ENCODE measurements around the gene SPINK8.
"Not testable (repeated sequence)": the region's sequence is repeated elsewhere in the genome, so short reads cannot be mapped to it uniquely, and the experiment has no call there.

SPINK8 gene

DNA sequence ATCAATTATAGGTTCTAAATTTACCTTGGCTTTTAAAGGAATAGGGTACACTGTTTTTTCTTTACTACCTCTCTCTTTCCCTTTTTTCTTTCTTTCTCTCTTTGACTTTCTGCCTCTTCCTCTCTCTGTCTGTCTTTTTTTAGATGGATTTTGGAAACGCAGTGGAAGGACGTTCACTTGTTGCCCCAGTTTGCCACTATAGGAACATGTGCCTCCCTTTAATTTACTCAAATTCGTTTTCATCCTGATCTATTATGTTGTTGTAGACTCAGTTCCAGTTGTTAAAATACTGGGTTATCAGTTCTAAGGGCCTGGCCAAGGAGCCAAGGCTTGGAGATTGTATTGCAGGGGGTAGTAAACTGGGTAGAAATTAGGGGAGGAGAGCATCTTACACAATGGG lies 1.1 kb upstream of the SPINK8 start:
- DNase-seq, result no peak
- intact Hi-C loops (cut with DNase I), result no loop called here

DNA sequence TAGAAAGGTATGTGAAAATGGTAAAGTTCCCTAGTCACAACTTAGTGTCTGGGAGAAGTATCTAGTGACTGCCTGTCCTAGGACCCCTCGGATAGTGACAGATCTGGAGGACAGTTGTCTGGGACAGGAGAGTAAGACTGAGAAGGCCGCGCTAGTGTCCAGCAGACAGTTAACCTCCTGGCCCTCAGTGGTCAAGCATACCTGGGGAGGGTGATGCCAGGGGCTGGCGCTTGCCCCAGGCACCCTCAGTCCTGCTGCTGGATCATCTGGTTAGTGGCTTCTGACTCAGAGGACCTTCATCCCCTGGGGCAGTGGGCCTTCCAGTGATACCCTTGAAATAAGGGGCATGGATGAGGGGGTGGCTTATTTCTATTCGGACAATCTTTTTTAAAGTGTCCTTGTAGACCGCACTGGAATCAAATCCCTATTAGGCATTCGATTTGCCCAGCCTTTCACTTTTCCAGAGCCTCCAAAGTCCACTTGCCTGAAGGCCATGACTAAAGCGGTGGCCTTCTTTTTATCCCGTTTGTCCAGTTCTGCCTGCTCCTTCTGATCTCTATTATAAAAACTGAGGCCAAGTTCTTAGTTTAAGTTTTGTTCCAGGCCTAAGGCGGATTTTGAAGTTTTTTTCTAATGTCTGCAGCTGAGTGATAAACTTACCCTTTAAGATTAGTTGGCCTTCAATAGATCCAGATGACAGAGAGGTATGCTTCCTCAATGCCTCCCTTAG lies 1.6 kb downstream of the SPINK8 start:
- DNase-seq; intact Hi-C loops (cut with DNase I): not testable (repeated sequence)

GRCh38 chr3:48320996-48321395 lies 12.5 kb downstream of the SPINK8 start:
- no peak for DNase-seq
- intact Hi-C loops (cut with DNase I), result no loop called here

- intact Hi-C loops (cut with DNase I), result no loop called here
- DNase-seq, result no peak
These were observed 14.6 kb downstream of the SPINK8 start for GRCh38 chr3:48318713-48319468.

DNA sequence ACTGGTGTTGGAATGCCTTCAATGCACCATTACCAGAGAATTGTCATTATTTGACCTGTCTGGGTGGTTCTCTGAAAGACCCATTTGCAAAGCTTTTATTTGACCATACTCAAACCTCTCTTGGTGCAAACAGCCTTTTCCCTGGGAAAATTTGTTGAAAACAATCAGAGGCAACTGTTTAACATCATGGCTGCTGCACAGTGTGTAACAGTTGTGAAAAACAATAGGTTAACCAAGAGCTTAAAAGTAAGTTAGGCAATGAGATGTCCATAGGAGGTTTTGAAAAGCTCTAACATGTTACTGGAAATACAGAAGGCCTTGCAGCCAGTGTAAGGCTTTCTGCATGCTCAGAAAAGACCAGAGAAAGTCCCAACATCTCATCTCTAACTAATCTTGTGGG lies 18.9 kb downstream of the SPINK8 start:
- no peak for DNase-seq
- intact Hi-C loops (cut with DNase I), result no loop called here

DNA sequence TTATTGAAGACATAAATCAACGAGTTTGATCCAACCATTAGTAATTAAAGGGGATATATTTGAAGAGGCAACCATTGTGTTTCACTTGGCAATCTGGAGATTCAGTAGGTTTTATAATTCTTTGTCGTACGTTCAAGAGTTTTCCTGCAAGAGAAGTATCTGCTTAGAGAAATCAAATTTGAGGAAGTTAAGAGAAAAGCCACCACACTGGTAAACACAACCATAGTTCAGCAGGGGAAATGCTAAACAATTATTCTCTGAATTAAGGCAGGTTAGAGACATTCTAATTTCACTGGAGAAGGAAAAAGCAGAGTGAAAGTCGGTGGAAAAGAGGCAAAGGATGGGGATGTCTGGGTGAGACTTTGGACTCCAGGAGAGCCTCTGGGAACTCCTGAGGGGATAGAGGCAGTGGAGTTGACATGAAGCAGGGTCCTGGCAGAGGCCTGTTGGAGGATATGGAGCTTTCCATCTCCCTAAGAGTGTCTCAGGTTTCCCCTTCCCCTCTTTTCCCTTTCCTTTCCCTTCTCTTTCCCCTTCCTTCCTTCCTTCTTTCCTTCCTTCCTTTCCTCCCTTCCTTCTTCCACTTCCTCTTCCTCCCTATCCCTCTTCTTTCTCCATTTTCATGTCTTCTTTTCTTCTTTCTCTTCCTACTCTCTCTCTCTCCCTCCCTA lies 26.5 kb downstream of the SPINK8 start:
- no peak for DNase-seq
- intact Hi-C loops (cut with DNase I), result no loop called here

GRCh38 chr3:48306290-48306689 lies 27.2 kb downstream of the SPINK8 start:
- intact Hi-C loops (cut with DNase I), result no loop called here
- no peak for DNase-seq

DNA sequence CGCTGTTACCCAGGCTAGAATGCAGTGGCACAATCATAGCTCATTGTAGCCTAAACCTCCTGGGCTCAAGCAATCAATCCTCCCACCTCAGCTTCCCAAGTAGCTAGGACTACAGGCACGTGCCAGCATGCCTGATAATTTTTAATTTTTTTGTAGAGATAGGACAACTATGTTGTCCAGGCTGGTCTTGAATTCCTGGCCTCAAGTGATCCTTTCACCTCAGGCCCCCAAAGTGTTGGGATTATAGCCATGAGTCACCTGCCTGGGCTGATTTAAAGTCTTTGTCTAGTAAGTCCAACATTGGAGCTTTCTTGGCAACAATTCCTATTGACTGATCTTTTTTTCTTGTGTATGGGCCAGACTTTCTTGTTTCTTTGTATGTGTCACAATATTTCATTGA lies 28.1 kb downstream of the SPINK8 start:
- intact Hi-C loops (cut with DNase I), result no loop called here
- no peak for DNase-seq

- intact Hi-C loops (cut with DNase I), result no loop called here
- no peak for DNase-seq
These were observed 30.4 kb downstream of the SPINK8 start for GRCh38 chr3:48303021-48303420.

GRCh38 chr3:48301800-48302166 lies 31.7 kb downstream of the SPINK8 start:
- intact Hi-C loops (cut with DNase I), result no loop called here
- peak in 7 of 42 donors; percentile 3 to 43 (median 8) for DNase-seq

DNA sequence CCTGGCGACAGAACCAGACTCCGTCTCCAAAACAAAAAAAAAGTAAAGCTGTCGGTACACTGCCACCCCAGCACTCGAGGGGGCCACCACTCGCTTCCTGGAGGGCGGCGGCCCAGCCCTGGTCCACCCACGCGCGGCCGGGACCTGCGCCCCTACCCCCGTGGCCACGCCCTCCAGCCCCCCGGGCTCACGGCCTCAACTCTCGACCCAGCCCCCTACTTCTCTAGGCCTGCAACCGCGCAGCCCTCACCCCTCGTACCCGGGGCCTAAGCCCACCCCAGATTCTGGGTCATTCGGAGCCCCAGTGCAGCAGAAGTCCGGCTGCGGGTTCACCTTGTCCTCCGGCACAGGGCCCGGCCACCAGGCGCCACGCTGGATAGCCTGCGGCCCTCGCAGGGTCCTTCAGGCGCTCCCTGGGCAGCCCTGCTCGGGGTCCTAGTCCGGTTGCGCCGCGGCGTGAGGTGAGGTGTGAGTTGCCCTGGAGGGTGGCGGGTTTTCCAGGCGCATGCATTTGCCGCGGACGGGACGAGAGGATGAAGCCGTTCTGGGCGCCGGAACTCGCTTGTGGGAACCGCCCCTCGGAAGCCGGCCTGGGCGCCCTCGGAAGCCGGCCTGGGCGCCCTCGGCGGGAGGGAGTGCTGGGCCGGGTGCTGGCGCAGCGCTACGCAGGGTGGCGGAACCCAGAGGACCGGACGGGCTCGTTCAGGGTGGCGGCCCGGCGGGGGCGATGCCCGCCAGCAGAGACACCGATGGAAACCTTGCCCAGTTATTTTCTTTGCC lies 32.3 kb downstream of the SPINK8 start, which contains the start of gene NME6:
Gene NME6, minus strand, starts transcription at position 348 of the 780 bp plus-strand sequence.
- peak; percentile 68 to 96 (median 90) for DNase-seq
- intact Hi-C loops (cut with DNase I), result no loop called here

DNA sequence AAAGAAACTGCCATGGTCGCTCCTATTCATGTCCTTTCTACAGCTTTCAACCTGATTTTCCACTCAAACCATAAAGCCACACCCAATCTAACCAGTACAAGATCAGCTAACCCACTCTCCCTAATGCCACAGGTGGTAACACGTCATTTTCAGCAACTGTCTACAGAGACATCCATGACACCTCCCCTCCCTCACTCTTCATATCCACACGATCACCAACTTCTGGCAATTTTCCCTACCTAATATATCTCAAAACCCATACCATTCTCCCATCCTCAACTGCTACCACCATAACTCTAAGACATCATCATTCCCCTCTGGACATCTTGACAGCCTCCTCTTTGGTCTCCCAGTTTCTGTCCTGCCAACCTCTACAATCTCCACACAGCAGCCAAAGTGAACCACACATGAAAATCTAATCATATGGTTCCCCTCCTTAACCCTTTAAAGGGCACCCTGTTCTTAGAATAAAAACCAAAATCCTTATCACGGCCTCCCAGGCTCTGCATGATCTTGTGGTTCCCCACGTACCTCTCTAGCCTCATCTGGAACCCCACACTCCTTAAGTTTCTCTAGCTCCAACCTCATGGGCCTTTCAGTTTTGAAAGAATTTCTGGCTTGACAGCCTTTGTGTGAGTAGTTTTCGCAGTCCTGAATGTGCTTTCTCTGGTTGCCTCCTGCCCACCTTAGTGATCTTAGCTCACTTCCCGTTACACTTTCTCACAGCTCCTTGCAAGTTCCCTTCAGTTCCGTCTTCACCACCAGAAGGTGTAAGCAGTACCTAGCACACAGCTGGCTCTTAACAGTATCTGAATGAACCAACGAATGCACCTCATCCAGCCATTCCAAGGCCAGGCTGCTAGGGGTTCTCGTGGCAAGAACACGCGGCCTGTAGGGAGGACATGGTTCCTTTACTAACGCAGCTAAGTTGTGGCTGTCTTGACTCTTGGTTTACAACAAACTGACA lies 33.4 kb downstream of the SPINK8 start:
- DNase-seq, result no peak
- intact Hi-C loops (cut with DNase I), result no loop called here

DNA sequence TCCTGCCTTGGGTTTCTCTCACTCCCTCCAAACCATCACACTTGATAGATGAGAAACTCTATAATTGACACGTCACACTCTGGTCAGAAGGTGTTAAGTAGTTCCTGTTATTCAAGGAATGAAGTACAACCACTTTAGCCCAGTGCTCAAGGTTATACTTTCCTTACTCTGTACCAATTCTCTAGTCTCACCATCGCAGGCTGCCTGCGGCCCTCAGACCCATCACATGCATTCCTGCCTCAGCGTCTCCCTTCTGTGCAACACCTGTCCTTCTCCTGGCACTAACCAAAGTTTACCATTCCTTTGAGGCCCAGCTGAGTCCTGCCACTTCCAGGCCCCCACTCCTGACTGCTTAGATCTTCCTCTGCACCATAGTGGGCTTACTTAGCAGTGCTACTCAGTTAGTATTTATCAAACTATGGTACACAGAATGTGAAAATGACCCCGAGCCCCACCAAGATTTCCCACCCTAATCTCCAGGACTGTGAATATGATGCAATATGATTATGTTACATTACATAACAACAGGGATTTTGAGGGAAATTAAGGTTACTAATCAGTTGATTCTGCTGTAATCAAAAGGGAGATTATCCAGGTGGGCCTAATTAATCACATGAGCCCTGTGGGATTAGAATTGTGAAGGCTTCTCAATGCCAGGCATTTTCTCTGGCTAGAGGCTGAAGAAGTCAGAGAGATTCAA lies 36.2 kb downstream of the SPINK8 start:
- intact Hi-C loops (cut with DNase I), result no loop called here
- no peak for DNase-seq

- intact Hi-C loops (cut with DNase I), result no loop called here
- no peak for DNase-seq
These were observed 36.8 kb downstream of the SPINK8 start for GRCh38 chr3:48296699-48297098.

GRCh38 chr3:48294611-48295263 lies 38.7 kb downstream of the SPINK8 start:
- intact Hi-C loops (cut with DNase I), result no loop called here
- DNase-seq, result no peak

DNA sequence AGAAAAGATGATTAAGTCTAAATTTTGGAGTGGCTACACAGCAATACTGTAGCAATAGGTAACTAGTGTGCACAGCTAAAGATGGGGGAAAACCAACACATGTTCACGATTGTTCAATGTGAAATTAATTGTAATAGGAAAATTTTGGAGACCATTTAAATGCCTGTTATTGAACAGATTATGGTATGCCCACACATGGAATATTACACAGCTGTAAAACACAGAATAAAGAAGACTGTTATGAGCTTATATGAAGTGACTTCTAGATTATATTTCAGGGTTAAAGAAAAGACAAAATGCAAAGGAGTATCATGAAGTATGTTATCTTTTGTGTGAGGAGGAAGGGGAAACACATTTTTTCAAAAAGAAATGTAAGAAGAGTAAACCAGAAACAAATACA lies 43.8 kb downstream of the SPINK8 start:
- no peak for DNase-seq
- intact Hi-C loops (cut with DNase I), result no loop called here

- intact Hi-C loops (cut with DNase I), result no loop called here
- DNase-seq, result no peak
These were observed 46.4 kb downstream of the SPINK8 start for GRCh38 chr3:48287034-48287433.
